ENCODE results near the gene NLGN3.
"Not testable (repeated sequence)": the region's sequence is repeated elsewhere in the genome, so short reads cannot be mapped to it uniquely, and the experiment has no call there.

The NLGN3 gene

GRCh38 chrX:71171110-71171801 is 26.6 kb downstream of the NLGN3 start:
- no peak overlapping the region for H3K27ac Mint-ChIP-seq
- H3K4me1 Mint-ChIP-seq (ENCODE audit: low read depth): peaks cover 3% of the 10 kb centered on the region
- H3K27me3 Mint-ChIP-seq: no peaks in the 10 kb centered on the region
- H3K4me3 Mint-ChIP-seq: no peak overlapping the region
- H3K9me3 Mint-ChIP-seq: no peaks in the 10 kb centered on the region
- H3K36me3 Mint-ChIP-seq (ENCODE audit: low read depth): peaks cover 24% of the 10 kb centered on the region

- Mint-ChIP-seq H3K27ac (no peak overlapping the region), H3K27me3 (no peaks in the 10 kb centered on the region), H3K36me3 (ENCODE audit: low read depth) (peaks cover 30% of the 10 kb centered on the region), H3K9me3 (no peaks in the 10 kb centered on the region), H3K4me3 (no peak overlapping the region), H3K4me1 (ENCODE audit: low read depth) (peaks cover 3% of the 10 kb centered on the region)
Observed at GRCh38 chrX:71173440-71173839, 28.8 kb downstream of the NLGN3 start.

- H3K36me3 Mint-ChIP-seq (ENCODE audit: low read depth): peaks cover 30% of the 10 kb centered on the region
- H3K27me3 Mint-ChIP-seq: no peaks in the 10 kb centered on the region
- H3K4me1 Mint-ChIP-seq (ENCODE audit: low read depth): peaks cover 3% of the 10 kb centered on the region
- no peak overlapping the region for H3K4me3 Mint-ChIP-seq
- no peak overlapping the region for H3K27ac Mint-ChIP-seq
- H3K9me3 Mint-ChIP-seq: no peaks in the 10 kb centered on the region
Observed at GRCh38 chrX:71174795-71175194, 30.2 kb downstream of the NLGN3 start.

- H3K9me3 Mint-ChIP-seq: no peaks in the 10 kb centered on the region
- H3K27ac Mint-ChIP-seq: no peak overlapping the region
Observed at GRCh38 chrX:71175531-71175930, 30.9 kb downstream of the NLGN3 start.

GRCh38 chrX:71177327-71177726 is 32.7 kb downstream of the NLGN3 start:
- Mint-ChIP-seq H3K36me3 (ENCODE audit: low read depth) (peaks cover 30% of the 10 kb centered on the region), H3K27me3 (no peaks in the 10 kb centered on the region), H3K9me3 (no peaks in the 10 kb centered on the region), H3K4me3 (no peak overlapping the region), H3K4me1 (ENCODE audit: low read depth) (peaks cover 6% of the 10 kb centered on the region), H3K27ac (no peak overlapping the region)

More at GRCh38 chrX:71175531-71175930, 30.9 kb downstream of the NLGN3 start:
- Mint-ChIP-seq H3K4me3 (no peak overlapping the region), H3K36me3 (ENCODE audit: low read depth) (peaks cover 30% of the 10 kb centered on the region), H3K27me3 (no peaks in the 10 kb centered on the region), H3K4me1 (ENCODE audit: low read depth) (peaks cover 3% of the 10 kb centered on the region)

- Mint-ChIP-seq H3K4me3 (no peak overlapping the region), H3K4me1 (ENCODE audit: low read depth) (peaks cover 10% of the 10 kb centered on the region), H3K27ac (no peak overlapping the region)
Observed at GRCh38 chrX:71178908-71179307, 34.3 kb downstream of the NLGN3 start.

GRCh38 chrX:71180579-71181265 is 36.1 kb downstream of the NLGN3 start:
- not testable (repeated sequence) for H3K27ac Mint-ChIP-seq, H3K27me3 Mint-ChIP-seq, H3K9me3 Mint-ChIP-seq
- H3K4me3 Mint-ChIP-seq: peak overlapping the region; percentile 91
- peaks cover 12% of the 10 kb centered on the region for H3K36me3 Mint-ChIP-seq (ENCODE audit: low read depth)
- H3K4me1 Mint-ChIP-seq (ENCODE audit: low read depth): peaks cover 10% of the 10 kb centered on the region

More at GRCh38 chrX:71178908-71179307, 34.3 kb downstream of the NLGN3 start:
- Mint-ChIP-seq H3K36me3 (ENCODE audit: low read depth) (peaks cover 23% of the 10 kb centered on the region), H3K9me3 (no peaks in the 10 kb centered on the region), H3K27me3 (no peaks in the 10 kb centered on the region)

GRCh38 chrX:71181558-71181909 is 36.9 kb downstream of the NLGN3 start:
- no peaks in the 10 kb centered on the region for H3K27me3 Mint-ChIP-seq
- H3K9me3 Mint-ChIP-seq: no peaks in the 10 kb centered on the region
- peaks cover 12% of the 10 kb centered on the region for H3K36me3 Mint-ChIP-seq (ENCODE audit: low read depth)
- peak overlapping the region; percentile 91 for H3K4me3 Mint-ChIP-seq
- H3K4me1 Mint-ChIP-seq (ENCODE audit: low read depth): peaks cover 11% of the 10 kb centered on the region
- H3K27ac Mint-ChIP-seq: peak overlapping the region; percentile 98

- H3K36me3 Mint-ChIP-seq (ENCODE audit: low read depth): peaks cover 7% of the 10 kb centered on the region
- H3K4me3 Mint-ChIP-seq: peak overlapping the region; percentile 91
- peak overlapping the region; percentile 98 for H3K27ac Mint-ChIP-seq
- no peaks in the 10 kb centered on the region for H3K9me3 Mint-ChIP-seq
- no peaks in the 10 kb centered on the region for H3K27me3 Mint-ChIP-seq
- H3K4me1 Mint-ChIP-seq (ENCODE audit: low read depth): peaks cover 15% of the 10 kb centered on the region
Observed at GRCh38 chrX:71181910-71182799, 37.5 kb downstream of the NLGN3 start.

GRCh38 chrX:71182871-71183270 is 38.2 kb downstream of the NLGN3 start:
- H3K4me1 Mint-ChIP-seq (ENCODE audit: low read depth): peaks cover 15% of the 10 kb centered on the region
- peak overlapping the region; percentile 98 for H3K27ac Mint-ChIP-seq
- no peaks in the 10 kb centered on the region for H3K27me3 Mint-ChIP-seq
- peak overlapping the region; percentile 91 for H3K4me3 Mint-ChIP-seq
- H3K36me3 Mint-ChIP-seq (ENCODE audit: low read depth): peaks cover 3% of the 10 kb centered on the region
- H3K9me3 Mint-ChIP-seq: no peaks in the 10 kb centered on the region

- Mint-ChIP-seq H3K9me3 (no peaks in the 10 kb centered on the region), H3K36me3 (ENCODE audit: low read depth) (no peaks in the 10 kb centered on the region), H3K4me3 (no peak overlapping the region), H3K4me1 (ENCODE audit: low read depth) (peaks cover 15% of the 10 kb centered on the region), H3K27me3 (no peaks in the 10 kb centered on the region), H3K27ac (no peak overlapping the region)
Observed at GRCh38 chrX:71183341-71183740, 38.7 kb downstream of the NLGN3 start.

GRCh38 chrX:71184092-71184491 is 39.5 kb downstream of the NLGN3 start:
- Mint-ChIP-seq H3K36me3 (ENCODE audit: low read depth) (no peaks in the 10 kb centered on the region), H3K27ac (no peak overlapping the region), H3K9me3 (no peaks in the 10 kb centered on the region), H3K27me3 (no peaks in the 10 kb centered on the region), H3K4me1 (ENCODE audit: low read depth) (peaks cover 15% of the 10 kb centered on the region), H3K4me3 (no peak overlapping the region)

GRCh38 chrX:71184803-71185495 is 40.3 kb downstream of the NLGN3 start:
- no peak overlapping the region for H3K27ac Mint-ChIP-seq
- peaks cover 15% of the 10 kb centered on the region for H3K4me1 Mint-ChIP-seq (ENCODE audit: low read depth)
- H3K9me3 Mint-ChIP-seq: no peaks in the 10 kb centered on the region

GRCh38 chrX:71191248-71191647 is 46.6 kb downstream of the NLGN3 start:
- H3K4me3 Mint-ChIP-seq: no peak overlapping the region
- peak overlapping the region; percentile 72 for H3K27ac Mint-ChIP-seq
- H3K9me3 Mint-ChIP-seq: no peaks in the 10 kb centered on the region
- H3K36me3 Mint-ChIP-seq (ENCODE audit: low read depth): peaks cover 14% of the 10 kb centered on the region
- peaks cover 31% of the 10 kb centered on the region for H3K4me1 Mint-ChIP-seq (ENCODE audit: low read depth)
- H3K27me3 Mint-ChIP-seq: no peaks in the 10 kb centered on the region

More at GRCh38 chrX:71184803-71185495, 40.3 kb downstream of the NLGN3 start:
- Mint-ChIP-seq H3K36me3 (ENCODE audit: low read depth) (no peaks in the 10 kb centered on the region), H3K4me3 (no peak overlapping the region), H3K27me3 (no peaks in the 10 kb centered on the region)
